K562 (cell line): ENCODE data around the gene MUSTN1. TPM values are rescaled to one million over a fixed set of nuclear protein-coding genes. Genes with fewer than 3 reads are reported as not detected.

Experiments used
- ATAC-seq: fragments of 200-7000 bp; cut with Tn5 transposase; 3 replicates; pipeline ENCODE4 v1.9.1; 2020; ENCODE audit warnings: moderate library complexity
- BruUV-seq: library from RNA; stranded (reverse); fragments of 400-500 nt; replicated peaks from 2 replicates; lab custom pipeline; 2021; lab: Mats Ljungman, UMichigan
- CTCF ChIA-PET: fragments of 300-600 bp; formaldehyde crosslinking; extraction: SDS; loops from one replicate; lab custom pipeline; 2021; ENCODE audit warnings: low intra/inter-chr PET ratio; lab: Yijun Ruan, JAX
- POLR2A ChIA-PET: fragments of 300-600, 350-650 bp; sonication (Branson Sonifier 250); formaldehyde crosslinking; extraction: SDS; loops from one replicate; lab custom pipeline; 2021; ENCODE audit warnings: antibody characterized with exemption, inconsistent platforms; lab: Yijun Ruan, JAX
- DNase-seq, 4 experiments: peaks; one replicate each; pipeline versions ENCODE4 v3.0.0 to v3.0.0-alpha.2; 2011 to 2018; ENCODE audit warnings: low spot score in 3 of 4, mixed read lengths in 3 of 4; ENCODE audit errors: extremely low read depth in 1 of 4
- FAIRE-seq: peaks from 2 replicates; lab custom pipeline; 2011; peaks lifted over from hg19 to GRCh38; lab: Jason Lieb, UNC
- H2AFZ ChIP-seq: 2 replicates; pipeline ENCODE4 v1.6.0; 2011; ENCODE audit warnings: low read depth, low read length, control low read depth, inconsistent platforms
- H3K27ac ChIP-seq: fragments of 200-600 bp; 3 replicates; pipeline ENCODE4 v1.8.0; 2011; ENCODE audit warnings: low read depth, mild to moderate bottlenecking, control low read depth, inconsistent platforms, low read length, moderate library complexity, mixed read lengths; ENCODE audit errors: extremely low read depth
- H3K27me3 ChIP-seq, 2 experiments: fragments of 300-600 bp in 1 of 2; 2 replicates in 1 of 2; 3 replicates in 1 of 2; pipeline versions ENCODE4 v1.6.0 to v1.8.0; 2011; ENCODE audit warnings: inconsistent platforms in 2 of 2, low read length in 2 of 2, mild to moderate bottlenecking in 1 of 2, mixed read lengths in 1 of 2, moderate library complexity in 1 of 2; ENCODE audit not compliant: control insufficient read depth in 2 of 2, insufficient read depth in 2 of 2
- H3K36me3 ChIP-seq: fragments of 300-600 bp; 3 replicates; pipeline ENCODE4 v1.8.0; 2011; ENCODE audit warnings: mild to moderate bottlenecking, low read length, inconsistent platforms; ENCODE audit not compliant: control insufficient read depth, insufficient read depth
- H3K4me1 ChIP-seq, 2 experiments: fragments of 200-600 bp in 1 of 2; replicated peaks in 1 of 2; 2 replicates in 1 of 2; 3 replicates in 1 of 2; pipeline versions ENCODE4 v1.5.1 to v1.8.0; 2011; ENCODE audit warnings: inconsistent platforms in 2 of 2, low read length in 2 of 2, mild to moderate bottlenecking in 1 of 2, mixed read lengths in 1 of 2, moderate library complexity in 1 of 2; ENCODE audit not compliant: control insufficient read depth in 2 of 2, insufficient read depth in 2 of 2
- H3K4me2 ChIP-seq: 2 replicates; pipeline ENCODE4 v1.6.1; 2011; ENCODE audit warnings: low read length, control low read depth, inconsistent platforms, mixed read lengths; ENCODE audit not compliant: insufficient read depth
- H3K4me3 ChIP-seq: fragments of 200-600 bp; sonication (generic), shearing (Covaris generic); 2 replicates; pipeline ENCODE4 v1.5.1; 2016; ENCODE audit warnings: control low read depth, inconsistent platforms
- H3K79me2 ChIP-seq: fragments of 200-600 bp; 3 replicates; pipeline ENCODE4 v1.8.0; 2011; ENCODE audit warnings: low read length, inconsistent platforms; ENCODE audit not compliant: control insufficient read depth, insufficient read depth
- H3K9ac ChIP-seq, 2 experiments: 2 replicates each; pipeline versions ENCODE4 v1.6.0 to v1.6.1; 2011; ENCODE audit warnings: low read depth in 2 of 2, low read length in 2 of 2, control low read depth in 1 of 2, inconsistent platforms in 1 of 2, mild to moderate bottlenecking in 1 of 2, mixed read lengths in 1 of 2; ENCODE audit not compliant: insufficient read depth in 1 of 2
- H3K9me1 ChIP-seq: one replicate; pipeline ENCODE4 v1.6.0; 2011; ENCODE audit warnings: inconsistent platforms, mild to moderate bottlenecking, low read length, moderate library complexity; ENCODE audit not compliant: control insufficient read depth, insufficient read depth
- H3K9me3 ChIP-seq: replicated peaks from 2 replicates; pipeline ENCODE4 v1.5.1; 2011; ENCODE audit warnings: low read depth, low read length, inconsistent platforms; ENCODE audit not compliant: control insufficient read depth, insufficient read depth
- H4K20me1 ChIP-seq: replicated peaks from 2 replicates; pipeline ENCODE4 v1.6.1; 2011; ENCODE audit warnings: low read length, inconsistent platforms, mixed read lengths; ENCODE audit not compliant: control insufficient read depth, insufficient read depth
- CBFA2T3 ChIP-seq: fragments of 450-650 bp; IDR thresholded peaks from 2 replicates; pipeline ENCODE4 v1.6.1; 2017
- CREB5 ChIP-seq: fragments of 250-450 bp; sonication (Bioruptor Pico); IDR thresholded peaks from 2 replicates; pipeline ENCODE4 v1.5.0; 2020; ENCODE audit warnings: mild to moderate bottlenecking
- FIP1L1 ChIP-seq: fragments of 200-400 bp; formaldehyde crosslinking; IDR thresholded peaks from 2 replicates; pipeline ENCODE4 v1.6.1; 2018; ENCODE audit warnings: mild to moderate bottlenecking, low read depth, low read length; ENCODE audit not compliant: poor library complexity, severe bottlenecking
- HMG20A ChIP-seq: fragments of 450-650 bp; formaldehyde crosslinking; conservative IDR thresholded peaks from 2 replicates; pipeline ENCODE4 v1.4.0; 2020; ENCODE audit warnings: mild to moderate bottlenecking, mixed read lengths
- ID3 ChIP-seq, 2 experiments: fragments of 250-450 bp in 1 of 2; fragments of 450-650 bp in 1 of 2; sonication (Bioruptor Pico) in 1 of 2; IDR thresholded peaks; 2 replicates each; pipeline versions ENCODE4 v1.6.1 to v1.8.0; 2016 to 2021; ENCODE audit warnings: mild to moderate bottlenecking in 2 of 2, moderate library complexity in 2 of 2, missing compliant biosample characterization in 1 of 2, missing genetic modification characterization in 1 of 2
- KLF1 ChIP-seq: fragments of 450-650 bp; IDR thresholded peaks from 2 replicates; pipeline ENCODE4 v1.6.1; 2016; ENCODE audit warnings: missing genetic modification characterization, missing compliant biosample characterization
- NFRKB ChIP-seq: fragments of 450-650 bp; IDR thresholded peaks from 2 replicates; pipeline ENCODE4 v1.6.1; 2016; ENCODE audit warnings: low read depth
- NR2C2 ChIP-seq, 2 experiments: fragments of 200-800 bp in 1 of 2; sonication (Bioruptor generic) in 1 of 2; sonication (generic) in 1 of 2; formaldehyde crosslinking in 1 of 2; IDR thresholded peaks; 2 replicates each; pipeline versions ENCODE4 v1.6.1 to v1.8.0; 2016 to 2022; ENCODE audit warnings: mild to moderate bottlenecking in 1 of 2, missing compliant biosample characterization in 1 of 2, missing genetic modification characterization in 1 of 2, missing genetic modification reagents in 1 of 2
- SMARCA4 ChIP-seq: fragments of 450-650 bp; IDR thresholded peaks from 2 replicates; pipeline ENCODE4 v1.6.1; 2016
- SNRNP70 ChIP-seq: fragments of 200-400 bp; formaldehyde crosslinking; optimal IDR thresholded peaks from 2 replicates; pipeline ENCODE3; 2017; ENCODE audit warnings: low read depth, low read length
- SUPT5H ChIP-seq: fragments of 450-650 bp; IDR thresholded peaks from 2 replicates; pipeline ENCODE4 v1.6.1; 2016
- TAF9B ChIP-seq: fragments of 450-650 bp; IDR thresholded peaks from 2 replicates; pipeline ENCODE4 v1.6.1; 2018; ENCODE audit warnings: mild to moderate bottlenecking; ENCODE audit not compliant: partially characterized antibody
- TCF3 ChIP-seq: sonication (generic); formaldehyde crosslinking; IDR thresholded peaks from 2 replicates; pipeline ENCODE4 v1.4.0; 2020; ENCODE audit warnings: mild to moderate bottlenecking, missing genetic modification reagents
- TGIF2 ChIP-seq: sonication (generic); formaldehyde crosslinking; IDR thresholded peaks from 2 replicates; pipeline ENCODE4 v1.8.1; 2022; ENCODE audit warnings: mild to moderate bottlenecking, missing genetic modification reagents, moderate library complexity
- ZKSCAN8 ChIP-seq: fragments of 200-800 bp; sonication (Bioruptor generic); IDR thresholded peaks from 2 replicates; pipeline ENCODE4 v1.6.1; 2016; ENCODE audit warnings: missing genetic modification characterization, missing compliant biosample characterization
- ZNF23 ChIP-seq: fragments of 250-450 bp; sonication (Bioruptor Pico); IDR thresholded peaks from 2 replicates; pipeline ENCODE4 v1.4.0; 2020; ENCODE audit warnings: mild to moderate bottlenecking
- WGBS: fragments of 100-300 bp; shearing (Covaris generic); methylation state at CpG from one replicate; pipeline ENCODE4 v1.1.6; 2016; ENCODE audit warnings: low coverage, mixed read lengths; ENCODE audit not compliant: insufficient coverage; ENCODE audit errors: missing lambda C conversion rate; 5-methylcytosine and 5-hydroxymethylcytosine counted together
- in situ Hi-C: fragments of 300-500 bp; cut with MboI; formaldehyde crosslinking; loops from 4 replicates; pipeline ENCODE4 v1.15.0; 2018; ENCODE audit warnings: inconsistent platforms, mixed read lengths
- intact Hi-C: fragments of 100-400 bp; cut with micrococcal nuclease; formaldehyde crosslinking; loops from 2 replicates; pipeline ENCODE4 v1.14.2; 2022
- polyA plus RNA-seq, 8 experiments: library from polyadenylated mRNA; depleted of rRNA in 4 of 8; stranded (reverse) in 5 of 8; unstranded in 3 of 8; fragments of >200 nt; fragmentation: Nextera tagmentation in 2 of 8; fragmentation: Illumina TruSeq in 1 of 8; extraction: Ambion mirVana in 2 of 8; extraction: Trizol in 1 of 8; gene quantifications; 2 replicates each; pipeline versions ENCODE4 v1.2.1 to v1.2.3, GENCODE V29; 2011 to 2014; ENCODE audit warnings: inconsistent platforms in 1 of 8, missing spikeins in 1 of 8
- total RNA-seq, 7 experiments: library from RNA; depleted of rRNA in 6 of 7; stranded (reverse); fragments of >200 nt in 6 of 7; fragmentation: Illumina TruSeq in 2 of 7; extraction: Trizol in 2 of 7; gene quantifications; 2 replicates each; pipeline versions ENCODE4 v1.2.1 to v1.2.3, GENCODE V29; 2011 to 2021; ENCODE audit warnings: low replicate concordance in 1 of 7
- TF ChIP-seq, protein P1 (sequence below): fragments of 450-650 bp; formaldehyde crosslinking; IDR thresholded peaks from 2 replicates; pipeline ENCODE4 v1.4.0; 2020; ENCODE audit warnings: mild to moderate bottlenecking, mixed read lengths

The MUSTN1 gene
- total and polyA plus RNA-seq, 9 of the 15 experiments (the other 6 are each of a cell fraction or from before 2014, with no cell fraction given), result 0.15 to 0.78 (median 0.44) TPM; not detected in 4

DNA sequence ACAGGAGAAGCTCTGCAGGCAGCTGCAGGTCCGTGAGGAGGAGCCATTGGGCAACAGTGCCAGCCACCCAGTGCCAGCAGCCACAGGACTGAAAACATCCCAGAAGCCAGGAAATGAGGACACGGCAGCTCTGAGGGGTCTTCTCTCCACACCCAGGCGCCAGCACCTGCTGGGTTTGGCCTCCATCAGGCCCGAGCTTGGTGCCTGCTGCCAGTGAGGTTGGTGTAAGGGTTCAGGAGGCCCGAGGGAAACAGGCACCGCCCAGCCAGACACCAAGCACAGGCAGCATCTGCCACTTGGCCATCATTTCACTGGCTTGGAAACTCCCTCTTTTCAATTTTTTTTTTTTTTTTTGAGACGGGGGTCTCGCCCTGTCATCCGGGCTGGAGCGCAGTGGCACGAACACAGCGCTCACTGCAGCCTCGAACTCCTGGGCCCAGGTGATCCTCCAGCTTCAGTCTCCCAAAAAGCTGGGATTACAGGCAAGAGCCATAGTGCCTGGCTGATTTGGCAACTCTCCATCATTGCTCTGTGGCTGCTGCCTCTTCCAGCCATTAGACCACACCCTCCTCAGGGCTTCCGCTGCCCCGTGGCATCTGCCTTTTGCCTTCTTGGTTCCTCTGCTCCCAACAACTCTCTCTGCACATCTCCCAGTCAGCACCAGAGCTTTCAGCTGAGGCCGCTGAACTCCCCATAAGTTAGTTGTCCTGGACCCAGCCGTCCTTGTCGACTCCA lies 41.7 kb downstream of the MUSTN1 start:
- Histone ChIP-seq H3K9ac (no peak overlapping the region; a peak in 1 of 4 replicates), H2AFZ (no peak overlapping the region), H3K9me3 (no peaks in the 10 kb centered on the region), H3K9me1 (no peaks in the 10 kb centered on the region), H3K4me3 (no peak overlapping the region), H3K4me2 (no peak overlapping the region), H3K27ac (no peak overlapping the region), H3K27me3 (peaks cover 0 to 26% of the 10 kb centered on the region in 2 experiments; a peak in 3 of 5 replicates), H3K4me1 (peaks cover 0 to 8% of the 10 kb centered on the region in 2 experiments; a peak in 2 of 5 replicates), H3K79me2 (no peaks in the 10 kb centered on the region), H3K36me3 (no peaks in the 10 kb centered on the region), H4K20me1 (no peaks in the 10 kb centered on the region)
- no TSS peak for BruUV-seq
- intact Hi-C loops (no loop called here), in situ Hi-C loops (no loop called here)
- WGBS, result 16% methylated on average over 6 of the region's 18 CpGs
- no peak for FAIRE-seq
- TF ChIP-seq NFRKB, result no peak
- TF ChIP-seq CBFA2T3, result no peak
- no peak for TF ChIP-seq TCF3 (CRISPR knock-in tag)
- TF ChIP-seq SUPT5H, result no peak
- TF ChIP-seq FIP1L1, result no peak
- TF ChIP-seq ZNF23 (CRISPR knock-in tag), result no peak
- TF ChIP-seq KLF1 (tag), result no peak
- TF ChIP-seq TAF9B, result no peak
- no peak for TF ChIP-seq NR2C2 (CRISPR knock-in tag; IDR thresholded peaks at IDR 0.05)
- TF ChIP-seq NR2C2 (tag; IDR thresholded peaks at IDR 0.05), result no peak
- TF ChIP-seq SMARCA4, result no peak
- no peak for TF ChIP-seq SNRNP70
- no peak for TF ChIP-seq ZKSCAN8 (CRISPR knock-in tag)
- TF ChIP-seq, protein P1, sequence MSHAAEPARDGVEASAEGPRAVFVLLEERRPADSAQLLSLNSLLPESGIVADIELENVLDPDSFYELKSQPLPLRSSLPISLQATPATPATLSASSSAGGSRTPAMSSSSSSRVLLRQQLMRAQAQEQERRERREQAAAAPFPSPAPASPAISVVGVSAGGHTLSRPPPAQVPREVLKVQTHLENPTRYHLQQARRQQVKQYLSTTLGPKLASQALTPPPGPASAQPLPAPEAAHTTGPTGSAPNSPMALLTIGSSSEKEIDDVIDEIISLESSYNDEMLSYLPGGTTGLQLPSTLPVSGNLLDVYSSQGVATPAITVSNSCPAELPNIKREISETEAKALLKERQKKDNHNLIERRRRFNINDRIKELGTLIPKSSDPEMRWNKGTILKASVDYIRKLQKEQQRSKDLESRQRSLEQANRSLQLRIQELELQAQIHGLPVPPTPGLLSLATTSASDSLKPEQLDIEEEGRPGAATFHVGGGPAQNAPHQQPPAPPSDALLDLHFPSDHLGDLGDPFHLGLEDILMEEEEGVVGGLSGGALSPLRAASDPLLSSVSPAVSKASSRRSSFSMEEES (CRISPR knock-in tag), result no peak
- no peak for TF ChIP-seq TGIF2 (CRISPR knock-in tag)
- no peak for TF ChIP-seq CREB5 (CRISPR knock-in tag)
- TF ChIP-seq ID3 (CRISPR knock-in tag; IDR thresholded peaks at IDR 0.05), result no peak
- TF ChIP-seq ID3 (tag; IDR thresholded peaks at IDR 0.05), result no peak
- no peak for TF ChIP-seq HMG20A (CRISPR knock-in tag)
- POLR2A ChIA-PET, result interaction anchor here (1.9 kb wide), 1 partner anchor 22 kb away, joined by 7 read pairs; the partner anchor contains the start of gene NEK4
- CTCF ChIA-PET, result no interaction called here
- DNase-seq, result no peak
- ATAC-seq, result no peak
